ENCODE data around the gene RPSA. TPM values are rescaled to one million over a fixed set of nuclear protein-coding genes. Genes with fewer than 3 reads are reported as not detected.

The RPSA gene
- total RNA-seq, 1 donor from 2014 or later = 1,061 TPM

- Mint-ChIP-seq H3K4me1 (peaks cover 24% of the 10 kb centered on the region), H3K27ac (peak overlapping the region; percentile 70), H3K9me3 (no peaks in the 10 kb centered on the region), H3K36me3 (peaks cover 28% of the 10 kb centered on the region), H3K27me3 (ENCODE audit: low read depth) (no peaks in the 10 kb centered on the region), H3K4me3 (peak overlapping the region; percentile 91)
- no peak for TF ChIP-seq CTCF (IDR thresholded peaks at IDR 0.05; ENCODE audit: unreplicated experiment)
- DNase-seq (ENCODE audit: low spot score in 2 of 2, unreplicated experiment in 2 of 2) = no peak
Measured at GRCh38 chr3:39407773-39408492, 1.4 kb downstream of the RPSA start.

GRCh38 chr3:39408493-39409372 lies 2.2 kb downstream of the RPSA start:
- TF ChIP-seq CTCF (IDR thresholded peaks at IDR 0.05; ENCODE audit: unreplicated experiment) = no peak
- Mint-ChIP-seq H3K4me3 (no peak overlapping the region), H3K27ac (peak overlapping the region; percentile 70), H3K9me3 (no peaks in the 10 kb centered on the region), H3K36me3 (peaks cover 29% of the 10 kb centered on the region), H3K4me1 (peaks cover 24% of the 10 kb centered on the region), H3K27me3 (ENCODE audit: low read depth) (no peaks in the 10 kb centered on the region)
- DNase-seq (ENCODE audit: low spot score in 2 of 2, unreplicated experiment in 2 of 2) = no peak

- H3K4me3 Mint-ChIP-seq = no peak overlapping the region
- DNase-seq (ENCODE audit: low spot score in 2 of 2, unreplicated experiment in 2 of 2) = no peak
- no peaks in the 10 kb centered on the region for H3K27me3 Mint-ChIP-seq (ENCODE audit: low read depth)
- H3K4me1 Mint-ChIP-seq = peaks cover 24% of the 10 kb centered on the region
- H3K27ac Mint-ChIP-seq = peak overlapping the region; percentile 79
- no peak for TF ChIP-seq CTCF (IDR thresholded peaks at IDR 0.05; ENCODE audit: unreplicated experiment)
- H3K9me3 Mint-ChIP-seq = no peaks in the 10 kb centered on the region
- H3K36me3 Mint-ChIP-seq = peaks cover 29% of the 10 kb centered on the region
Measured at GRCh38 chr3:39409514-39410136, 3.1 kb downstream of the RPSA start.

GRCh38 chr3:39410893-39411292 lies 4.4 kb downstream of the RPSA start:
- Mint-ChIP-seq H3K4me3 (no peak overlapping the region), H3K36me3 (peaks cover 29% of the 10 kb centered on the region)

More at GRCh38 chr3:39410893-39411292, 4.4 kb downstream of the RPSA start:
- H3K27me3 Mint-ChIP-seq (ENCODE audit: low read depth) = no peaks in the 10 kb centered on the region
- TF ChIP-seq CTCF (IDR thresholded peaks at IDR 0.05; ENCODE audit: unreplicated experiment) = no peak
- no peak overlapping the region for H3K27ac Mint-ChIP-seq
- DNase-seq (ENCODE audit: low spot score in 2 of 2, unreplicated experiment in 2 of 2) = no peak
- peaks cover 24% of the 10 kb centered on the region for H3K4me1 Mint-ChIP-seq
- H3K9me3 Mint-ChIP-seq = no peaks in the 10 kb centered on the region
